SK-N-SH treated with all-trans-retinoic acid at 6 μM for 48 hours (cell line): ENCODE measurements around the gene FSTL3.

Experiments
- ATAC-seq: fragments of 200-7000 bp; cut with Tn5 transposase; 3 replicates; pipeline ENCODE4 v1.9.1; 2020; ENCODE audit warnings: mild to moderate bottlenecking, moderate library complexity
- ARNTL ChIP-seq: fragments of 450-650 bp; formaldehyde crosslinking; IDR thresholded peaks from 2 replicates; pipeline ENCODE4 v1.5.0; 2020; ENCODE audit warnings: low read depth, mild to moderate bottlenecking, moderate library complexity, borderline replicate concordance
- BACH2 ChIP-seq: fragments of 250-450 bp; sonication (Bioruptor Pico); IDR thresholded peaks from 2 replicates; pipeline ENCODE4 v1.9.0; 2021; ENCODE audit warnings: mild to moderate bottlenecking, borderline replicate concordance
- CREB5 ChIP-seq: fragments of 250-450 bp; sonication (Bioruptor Pico); IDR thresholded peaks from 2 replicates; pipeline ENCODE4 v1.5.1; 2020; ENCODE audit warnings: low read depth, mild to moderate bottlenecking, moderate library complexity
- CSDC2 ChIP-seq: fragments of 250-450 bp; sonication (Bioruptor Pico); IDR thresholded peaks from 2 replicates; pipeline ENCODE4 v1.5.0; 2020; ENCODE audit warnings: mild to moderate bottlenecking, moderate library complexity
- CSRNP3 ChIP-seq: fragments of 250-450 bp; sonication (Bioruptor Pico); IDR thresholded peaks from 2 replicates; pipeline ENCODE4 v1.5.1; 2021; ENCODE audit warnings: mild to moderate bottlenecking, moderate library complexity
- ESRRG ChIP-seq: fragments of 250-450 bp; sonication (Bioruptor Pico); IDR thresholded peaks from 2 replicates; pipeline ENCODE4 v1.6.1; 2021; ENCODE audit warnings: mild to moderate bottlenecking
- OSR1 ChIP-seq: fragments of 250-450 bp; sonication (Bioruptor Pico); IDR thresholded peaks from 2 replicates; pipeline ENCODE4 v1.8.0; 2022; ENCODE audit warnings: moderate library complexity, mild to moderate bottlenecking, inconsistent platforms
- POU6F1 ChIP-seq: fragments of 250-450 bp; sonication (Bioruptor Pico); IDR thresholded peaks from 2 replicates; pipeline ENCODE4 v1.8.0; 2021; ENCODE audit warnings: low read depth, mild to moderate bottlenecking, moderate library complexity, borderline replicate concordance
- PPARA ChIP-seq: fragments of 250-450 bp; sonication (Bioruptor Pico); IDR thresholded peaks from 2 replicates; pipeline ENCODE4 v1.5.0; 2020; ENCODE audit warnings: mild to moderate bottlenecking, borderline replicate concordance
- RARB ChIP-seq: fragments of 250-450 bp; sonication (Bioruptor Pico); IDR thresholded peaks from 2 replicates; pipeline ENCODE4 v1.8.0; 2021; ENCODE audit warnings: mild to moderate bottlenecking, moderate library complexity
- TCF4 ChIP-seq: fragments of 250-450 bp; sonication (Bioruptor Pico); IDR thresholded peaks from 2 replicates; pipeline ENCODE4 v1.8.0; 2021; ENCODE audit warnings: mild to moderate bottlenecking, moderate library complexity, borderline replicate concordance
- TOX ChIP-seq: fragments of 250-450 bp; sonication (Bioruptor Pico); IDR thresholded peaks from 2 replicates; pipeline ENCODE4 v1.8.0; 2021; ENCODE audit warnings: mild to moderate bottlenecking, moderate library complexity, borderline replicate concordance
- TSHZ2 ChIP-seq: fragments of 250-450 bp; sonication (Bioruptor Pico); IDR thresholded peaks from 2 replicates; pipeline ENCODE4 v1.5.0; 2020; ENCODE audit warnings: mild to moderate bottlenecking, moderate library complexity
- ZC3H10 ChIP-seq: fragments of 250-450 bp; sonication (Bioruptor Pico); IDR thresholded peaks from 2 replicates; pipeline ENCODE4 v1.5.1; 2021; ENCODE audit warnings: mild to moderate bottlenecking, moderate library complexity
- ZFP3 ChIP-seq: fragments of 250-450 bp; sonication (Bioruptor Pico); IDR thresholded peaks from 2 replicates; pipeline ENCODE4 v1.5.0; 2020; ENCODE audit warnings: mild to moderate bottlenecking, moderate library complexity
- ZNF565 ChIP-seq: fragments of 450-650 bp; formaldehyde crosslinking; conservative IDR thresholded peaks from 2 replicates; pipeline ENCODE4 v1.5.0; 2020; ENCODE audit warnings: low read depth, mild to moderate bottlenecking, moderate library complexity
- TF ChIP-seq, protein P1 (sequence below): fragments of 250-450 bp; sonication (Bioruptor Pico); IDR thresholded peaks from 2 replicates; pipeline ENCODE4 v1.8.0; 2020; ENCODE audit warnings: mild to moderate bottlenecking, moderate library complexity, borderline replicate concordance

FSTL3 gene

DNA sequence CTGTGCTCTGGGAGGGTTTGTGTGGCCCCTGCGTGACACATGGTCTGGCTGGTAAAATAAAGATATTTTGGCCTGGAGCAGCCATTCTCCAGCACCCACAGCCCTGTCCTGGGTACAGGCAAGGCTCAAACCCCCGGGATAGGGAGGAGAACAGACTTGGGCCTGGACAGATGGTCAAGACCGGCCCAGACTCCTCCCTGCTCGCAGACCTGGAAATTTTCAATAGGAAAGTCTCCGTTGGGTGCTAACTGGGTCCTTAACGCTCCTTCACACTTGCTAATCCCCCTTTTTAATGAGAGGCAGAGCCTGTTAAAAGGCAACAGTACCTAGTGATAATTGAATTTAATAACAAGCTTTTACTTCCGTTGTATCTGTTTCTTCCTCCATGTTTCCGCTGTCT, 35.1 kb downstream of the FSTL3 start:
- no peak for TF ChIP-seq TSHZ2 (CRISPR knock-in tag)
- TF ChIP-seq POU6F1 (CRISPR knock-in tag), result no peak
- no peak for TF ChIP-seq CSDC2 (CRISPR knock-in tag)
- TF ChIP-seq OSR1 (CRISPR knock-in tag), result no peak
- no peak for TF ChIP-seq CSRNP3
- TF ChIP-seq ZNF565 (CRISPR knock-in tag), result no peak
- TF ChIP-seq ARNTL, result no peak
- TF ChIP-seq ZC3H10 (CRISPR knock-in tag), result no peak
- no peak for ATAC-seq

GRCh38 chr19:715347-715746, 39.2 kb downstream of the FSTL3 start:
- no peak for ATAC-seq
- TF ChIP-seq CREB5 (CRISPR knock-in tag) (no peak), POU6F1 (CRISPR knock-in tag) (no peak), ESRRG (CRISPR knock-in tag) (no peak), ZC3H10 (CRISPR knock-in tag) (no peak), ZFP3 (CRISPR knock-in tag) (no peak), TCF4 (no peak), CSDC2 (CRISPR knock-in tag) (no peak), PPARA (no peak), RARB (no peak), CSRNP3 (no peak), BACH2 (CRISPR knock-in tag) (no peak), ZNF565 (CRISPR knock-in tag) (no peak), OSR1 (CRISPR knock-in tag) (no peak), TOX (CRISPR knock-in tag) (no peak), ARNTL (no peak)
- TF ChIP-seq, protein P1, sequence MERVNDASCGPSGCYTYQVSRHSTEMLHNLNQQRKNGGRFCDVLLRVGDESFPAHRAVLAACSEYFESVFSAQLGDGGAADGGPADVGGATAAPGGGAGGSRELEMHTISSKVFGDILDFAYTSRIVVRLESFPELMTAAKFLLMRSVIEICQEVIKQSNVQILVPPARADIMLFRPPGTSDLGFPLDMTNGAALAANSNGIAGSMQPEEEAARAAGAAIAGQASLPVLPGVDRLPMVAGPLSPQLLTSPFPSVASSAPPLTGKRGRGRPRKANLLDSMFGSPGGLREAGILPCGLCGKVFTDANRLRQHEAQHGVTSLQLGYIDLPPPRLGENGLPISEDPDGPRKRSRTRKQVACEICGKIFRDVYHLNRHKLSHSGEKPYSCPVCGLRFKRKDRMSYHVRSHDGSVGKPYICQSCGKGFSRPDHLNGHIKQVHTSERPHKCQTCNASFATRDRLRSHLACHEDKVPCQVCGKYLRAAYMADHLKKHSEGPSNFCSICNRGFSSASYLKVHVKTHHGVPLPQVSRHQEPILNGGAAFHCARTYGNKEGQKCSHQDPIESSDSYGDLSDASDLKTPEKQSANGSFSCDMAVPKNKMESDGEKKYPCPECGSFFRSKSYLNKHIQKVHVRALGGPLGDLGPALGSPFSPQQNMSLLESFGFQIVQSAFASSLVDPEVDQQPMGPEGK (CRISPR knock-in tag), result no peak
